Esophagus muscularis mucosa (tissue), 4 donors: Measurements from ENCODE around the gene NAB1.

Experiments used
- EP300 ChIP-seq: sonication (generic); formaldehyde crosslinking; IDR thresholded peaks from one replicate; pipeline ENCODE4 v1.6.1; 2017; ENCODE audit warnings: antibody characterized with exemption
- POLR2A ChIP-seq: fragments of 450-650 bp; IDR thresholded peaks from one replicate; pipeline ENCODE4 v1.6.1; 2017; ENCODE audit warnings: antibody characterized with exemption, moderate library complexity, mild to moderate bottlenecking, low read depth
- POLR2AphosphoS5 ChIP-seq, 2 donors: sonication (generic); formaldehyde crosslinking; IDR thresholded peaks; one replicate each; pipeline ENCODE4 v1.6.1; 2017; ENCODE audit warnings: antibody characterized with exemption in 2 of 2
- TF ChIP-seq, protein P1 (sequence below), 3 experiments: fragments of 200-600 bp in 2 of 3; fragments of 450-650 bp in 1 of 3; sonication (generic) in 2 of 3; IDR thresholded peaks; one replicate each; pipeline ENCODE4 v1.5.1; 2017 to 2019; ENCODE audit warnings: antibody characterized with exemption in 3 of 3, mild to moderate bottlenecking in 2 of 3, moderate library complexity in 1 of 3

DNA sequence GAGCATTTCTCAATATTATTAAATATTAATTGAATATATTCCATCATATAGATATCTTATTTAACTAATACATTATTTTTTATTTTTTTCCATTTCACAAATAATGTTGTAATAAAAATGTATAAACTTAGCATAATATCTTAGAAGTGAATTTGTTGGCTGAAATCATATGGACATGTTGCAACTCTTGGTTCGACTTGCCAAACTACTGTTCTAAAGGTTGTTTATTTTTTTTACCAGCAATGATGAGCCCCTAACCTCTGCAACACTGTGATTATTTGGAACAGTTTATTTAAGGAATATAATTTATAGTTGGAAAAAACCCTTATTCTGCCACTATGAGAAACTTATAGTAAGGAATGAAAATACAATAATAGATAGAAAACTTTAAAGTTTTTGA, 8.8 kb upstream of the NAB1 start:
- TF ChIP-seq POLR2AphosphoS5 (IDR thresholded peaks at IDR 0.05) (no peak), EP300 (no peak), POLR2A (no peak)
- TF ChIP-seq, protein P1, sequence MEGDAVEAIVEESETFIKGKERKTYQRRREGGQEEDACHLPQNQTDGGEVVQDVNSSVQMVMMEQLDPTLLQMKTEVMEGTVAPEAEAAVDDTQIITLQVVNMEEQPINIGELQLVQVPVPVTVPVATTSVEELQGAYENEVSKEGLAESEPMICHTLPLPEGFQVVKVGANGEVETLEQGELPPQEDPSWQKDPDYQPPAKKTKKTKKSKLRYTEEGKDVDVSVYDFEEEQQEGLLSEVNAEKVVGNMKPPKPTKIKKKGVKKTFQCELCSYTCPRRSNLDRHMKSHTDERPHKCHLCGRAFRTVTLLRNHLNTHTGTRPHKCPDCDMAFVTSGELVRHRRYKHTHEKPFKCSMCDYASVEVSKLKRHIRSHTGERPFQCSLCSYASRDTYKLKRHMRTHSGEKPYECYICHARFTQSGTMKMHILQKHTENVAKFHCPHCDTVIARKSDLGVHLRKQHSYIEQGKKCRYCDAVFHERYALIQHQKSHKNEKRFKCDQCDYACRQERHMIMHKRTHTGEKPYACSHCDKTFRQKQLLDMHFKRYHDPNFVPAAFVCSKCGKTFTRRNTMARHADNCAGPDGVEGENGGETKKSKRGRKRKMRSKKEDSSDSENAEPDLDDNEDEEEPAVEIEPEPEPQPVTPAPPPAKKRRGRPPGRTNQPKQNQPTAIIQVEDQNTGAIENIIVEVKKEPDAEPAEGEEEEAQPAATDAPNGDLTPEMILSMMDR (IDR thresholded peaks at IDR 0.05) = no peak
